ENCODE data around the gene OR1M1.
"Not testable (repeated sequence)": the region's sequence is repeated elsewhere in the genome, so short reads cannot be mapped to it uniquely, and the experiment has no call there.

GRCh38 chr19:9053674-9054073 is 33.2 kb upstream of the OR1M1 start:
- TF ChIP-seq POLR2A, CTCF (IDR thresholded peaks at IDR 0.05): not testable (repeated sequence)
